ENCODE measurements around the gene LY6G5C.
"Not testable (repeated sequence)": the region's sequence is repeated elsewhere in the genome, so short reads cannot be mapped to it uniquely, and the experiment has no call there.

LY6G5C gene

DNA sequence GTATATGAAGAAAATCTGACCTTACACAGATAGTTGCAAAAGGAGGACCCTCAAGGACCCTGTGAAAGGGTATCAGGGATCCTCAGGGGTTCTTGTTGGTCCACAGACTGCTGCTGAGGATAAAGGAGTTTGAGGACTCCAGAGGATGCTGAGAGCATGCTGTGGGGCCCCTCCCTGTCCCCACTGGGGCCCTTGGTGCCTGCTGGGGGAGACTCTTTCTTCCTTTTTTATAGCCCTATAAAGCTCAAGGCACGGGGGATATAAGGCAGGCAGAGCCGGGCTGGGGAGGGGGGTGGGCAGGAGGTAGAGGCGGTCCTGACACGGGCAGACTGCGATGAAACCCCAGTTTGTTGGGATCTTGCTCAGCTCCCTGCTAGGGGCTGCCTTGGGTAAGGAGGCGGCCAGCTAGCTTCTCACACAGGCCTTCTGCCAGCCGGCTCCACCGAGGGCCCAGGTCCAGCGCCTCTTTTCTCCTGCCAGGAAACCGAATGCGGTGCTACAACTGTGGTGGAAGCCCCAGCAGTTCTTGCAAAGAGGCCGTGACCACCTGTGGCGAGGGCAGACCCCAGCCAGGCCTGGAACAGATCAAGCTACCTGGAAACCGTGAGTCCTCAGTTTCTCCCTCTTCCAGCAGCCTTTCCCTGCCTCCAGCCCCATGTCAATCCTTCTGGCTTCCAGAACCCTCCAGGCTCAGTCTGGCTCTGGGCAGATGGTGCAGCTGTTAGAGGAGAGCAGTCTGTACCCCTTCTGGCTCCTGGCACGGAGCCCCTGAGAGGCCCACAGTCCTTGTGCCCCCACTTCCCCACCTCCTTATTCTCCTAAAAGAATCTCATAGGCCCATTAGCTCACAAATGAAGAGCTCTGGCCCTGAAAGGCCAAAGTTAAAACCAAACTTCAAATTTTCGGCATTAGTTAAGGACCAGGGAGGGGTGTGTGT, 34.4 kb upstream of the LY6G5C start, which contains the start of gene LY6G6D:
Gene LY6G6D, plus strand, starts transcription at position 327 of the 937 bp plus-strand sequence. Its CDS starts 8 bp downstream, at position 335.
- DNase-seq (ENCODE audit: low read depth) = no peak

GRCh38 chr6:31713991-31714684, 33.3 kb upstream of the LY6G5C start:
- no peak for DNase-seq (ENCODE audit: low read depth)

DNA sequence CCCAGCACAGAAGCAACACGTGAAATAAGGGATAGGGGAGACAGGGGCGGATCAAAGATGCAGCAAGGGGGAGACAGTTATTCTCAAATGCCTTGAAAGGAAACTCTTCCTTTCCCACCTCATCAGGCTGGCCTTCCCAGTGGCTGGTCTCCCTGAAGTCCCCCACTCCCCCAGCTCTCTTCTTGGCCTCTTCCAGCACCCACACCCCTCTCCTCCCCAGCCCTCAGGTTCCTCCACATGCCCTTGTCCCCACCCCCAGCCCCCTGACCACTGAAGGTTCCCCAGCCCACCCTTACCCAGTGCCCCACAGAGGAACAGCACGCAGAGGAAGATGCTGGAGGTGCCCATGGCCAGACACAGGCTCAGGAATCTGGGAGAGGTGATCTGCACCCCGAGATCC, 32.6 kb upstream of the LY6G5C start:
- no peak for DNase-seq (ENCODE audit: low read depth)

- no peak for DNase-seq (ENCODE audit: low read depth)
Observed at GRCh38 chr6:31712296-31712695, 31.4 kb upstream of the LY6G5C start.

GRCh38 chr6:31711233-31711632, 30.4 kb upstream of the LY6G5C start:
- no peak for DNase-seq (ENCODE audit: low read depth)

- no peak for DNase-seq (ENCODE audit: low read depth)
Observed at GRCh38 chr6:31710523-31711219, 29.8 kb upstream of the LY6G5C start.

DNA sequence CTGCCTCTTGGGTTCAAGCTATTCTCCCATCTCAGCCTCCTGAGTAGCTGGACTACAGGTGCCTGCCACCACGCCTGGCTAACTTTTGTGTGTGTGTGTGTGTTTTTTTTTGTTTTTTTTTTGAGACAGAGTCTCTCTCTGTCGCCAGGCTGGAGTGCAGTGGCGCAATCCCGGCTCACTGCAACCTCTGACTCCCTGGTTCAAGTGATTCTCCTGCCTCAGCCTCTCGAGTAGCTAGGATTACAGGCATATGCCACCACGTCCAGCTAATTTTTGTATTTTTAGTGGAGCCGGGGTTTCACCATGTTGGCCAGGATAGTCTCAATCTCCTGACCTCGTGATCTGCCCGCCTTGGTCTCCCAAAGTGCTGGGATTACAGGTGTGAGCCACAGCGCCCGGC, 28.3 kb upstream of the LY6G5C start:
- not testable (repeated sequence) for DNase-seq (ENCODE audit: low read depth)

DNA sequence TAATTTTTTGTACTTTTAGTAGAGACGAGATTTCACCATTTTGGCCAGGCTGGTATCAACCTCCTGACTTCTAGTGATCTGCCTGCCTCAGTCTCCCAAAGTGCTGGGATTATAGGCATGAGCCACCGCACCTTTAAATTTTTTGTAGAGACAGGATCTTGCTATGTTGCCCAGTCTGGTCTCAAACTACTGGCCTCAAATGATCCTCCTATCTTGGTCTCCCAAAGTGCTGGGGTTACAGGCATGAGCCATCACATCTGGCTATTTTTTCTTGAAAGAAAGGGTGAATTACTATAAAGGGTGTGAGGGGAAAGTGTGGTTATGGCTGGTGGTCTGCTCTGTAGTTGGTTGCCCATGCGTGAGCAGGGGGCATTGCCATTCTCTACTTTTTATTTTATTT, 27.4 kb upstream of the LY6G5C start:
- no peak for DNase-seq (ENCODE audit: low read depth)

GRCh38 chr6:31707701-31708100, 26.8 kb upstream of the LY6G5C start:
- no peak for DNase-seq (ENCODE audit: low read depth)

- DNase-seq (ENCODE audit: low read depth) = no peak
Observed at GRCh38 chr6:31706599-31706998, 25.7 kb upstream of the LY6G5C start, which contains the start of gene LY6G6F. Gene LY6G6F (plus strand): TSS chr6:31706866. CDS start chr6:31706907, 41 bp downstream.

DNA sequence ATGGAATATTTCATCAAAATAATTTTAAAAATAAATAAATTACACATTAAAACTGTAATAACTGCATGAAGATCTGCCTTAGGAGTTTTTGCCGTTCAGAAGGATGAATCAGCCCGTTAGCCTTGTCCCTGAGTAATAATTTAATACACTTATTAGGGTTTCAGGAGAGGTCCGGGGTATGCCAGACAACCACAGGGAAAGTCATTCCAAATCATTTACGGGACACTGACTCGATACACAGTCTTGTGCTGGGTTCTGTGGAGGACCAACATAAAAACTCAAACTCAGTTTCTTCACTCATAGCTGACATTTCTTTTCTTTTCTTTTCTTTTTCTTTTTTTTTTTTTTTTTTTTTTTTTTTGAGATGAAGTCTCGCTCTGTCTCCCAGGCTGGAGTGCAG, 25.1 kb upstream of the LY6G5C start:
- no peak for DNase-seq (ENCODE audit: low read depth)

GRCh38 chr6:31702819-31703716, 22.2 kb upstream of the LY6G5C start, which contains the start of gene ABHD16A:
Gene ABHD16A (minus strand): TSS chr6:31703324. CDS start chr6:31703281, 43 bp downstream.
- peak; percentile 94 for DNase-seq (ENCODE audit: low read depth)

GRCh38 chr6:31702405-31702818, 21.5 kb upstream of the LY6G5C start:
- DNase-seq (ENCODE audit: low read depth) = no peak

DNA sequence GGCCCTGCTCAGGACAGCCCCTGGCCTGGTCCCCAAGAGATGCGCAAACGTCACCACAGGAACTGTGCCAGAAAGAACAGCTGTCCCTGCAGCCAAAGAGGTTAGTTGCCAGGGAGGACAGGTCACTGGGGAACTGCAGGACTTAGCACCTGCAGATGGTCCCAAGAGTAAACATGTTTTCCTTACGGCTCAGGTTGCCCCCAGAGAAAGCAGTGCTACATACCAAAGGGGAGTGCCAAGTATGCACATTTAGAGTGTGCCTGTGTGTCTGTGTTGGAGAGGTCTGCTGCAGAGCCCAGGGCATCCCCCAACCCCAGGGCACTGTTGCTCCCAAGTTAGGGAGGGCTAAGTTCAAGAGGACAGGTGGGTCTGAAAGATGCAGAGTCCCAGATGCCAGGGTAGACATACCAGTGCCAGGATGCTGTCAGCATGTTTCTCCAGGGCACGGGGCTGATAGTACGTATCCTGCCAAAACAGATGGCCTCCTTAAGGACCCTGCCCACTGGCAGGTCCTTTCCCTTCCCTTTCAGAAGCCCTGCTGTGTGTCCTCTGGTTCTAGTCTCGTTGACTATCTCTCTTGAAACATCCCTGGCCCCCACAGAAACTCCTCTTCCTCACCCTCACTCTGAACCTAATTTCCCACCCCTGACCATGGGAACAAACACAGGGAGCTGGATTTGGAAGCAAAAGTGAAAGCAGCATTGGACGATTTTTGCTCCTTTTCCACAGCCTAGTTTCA, 21.0 kb upstream of the LY6G5C start:
- DNase-seq (ENCODE audit: low read depth) = no peak

GRCh38 chr6:31700740-31701401, 20.0 kb upstream of the LY6G5C start:
- DNase-seq (ENCODE audit: low read depth) = no peak

GRCh38 chr6:31697555-31697954, 16.7 kb upstream of the LY6G5C start:
- no peak for DNase-seq (ENCODE audit: low read depth)

GRCh38 chr6:31693535-31693934, 12.7 kb upstream of the LY6G5C start:
- no peak for DNase-seq (ENCODE audit: low read depth)

DNA sequence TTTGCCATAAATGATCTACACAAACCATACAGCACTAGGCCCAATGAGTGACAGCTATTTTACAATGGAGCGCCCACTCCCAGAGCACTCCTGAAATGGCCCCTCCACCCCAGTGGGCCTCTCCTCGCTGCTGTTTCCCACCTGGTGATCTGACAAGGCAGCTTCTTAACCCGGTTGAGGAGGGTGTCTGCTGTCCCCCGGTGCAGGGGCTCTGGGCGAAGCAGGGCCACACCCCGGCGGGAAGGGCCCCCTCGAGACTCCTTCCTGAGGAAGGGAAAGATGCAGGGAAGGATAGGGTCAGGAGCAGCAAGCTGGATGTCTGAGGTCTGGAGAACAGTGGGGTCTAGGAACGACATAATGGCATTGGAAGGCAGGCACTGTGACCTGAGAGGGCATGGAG, 12.0 kb upstream of the LY6G5C start:
- DNase-seq (ENCODE audit: low read depth) = no peak

DNA sequence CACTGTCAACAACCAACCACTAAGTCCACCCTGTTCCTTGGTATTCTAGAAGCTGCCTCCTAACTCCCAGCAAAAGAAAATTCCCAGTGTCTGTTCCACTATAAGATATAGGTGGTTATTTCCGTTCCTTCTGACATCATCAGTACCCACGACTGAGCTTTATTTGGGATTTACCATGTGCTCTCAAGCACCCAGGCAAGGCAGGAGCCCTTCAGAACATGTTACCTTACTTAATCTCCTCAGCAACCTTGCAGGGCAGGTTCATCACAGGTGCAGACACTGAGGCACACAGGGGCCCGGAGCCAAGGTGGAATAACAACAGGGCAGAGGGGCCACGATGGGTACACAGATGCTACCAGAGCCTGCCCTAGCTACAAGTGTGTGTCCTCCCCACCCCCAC, 11.5 kb upstream of the LY6G5C start:
- DNase-seq (ENCODE audit: low read depth) = no peak

DNA sequence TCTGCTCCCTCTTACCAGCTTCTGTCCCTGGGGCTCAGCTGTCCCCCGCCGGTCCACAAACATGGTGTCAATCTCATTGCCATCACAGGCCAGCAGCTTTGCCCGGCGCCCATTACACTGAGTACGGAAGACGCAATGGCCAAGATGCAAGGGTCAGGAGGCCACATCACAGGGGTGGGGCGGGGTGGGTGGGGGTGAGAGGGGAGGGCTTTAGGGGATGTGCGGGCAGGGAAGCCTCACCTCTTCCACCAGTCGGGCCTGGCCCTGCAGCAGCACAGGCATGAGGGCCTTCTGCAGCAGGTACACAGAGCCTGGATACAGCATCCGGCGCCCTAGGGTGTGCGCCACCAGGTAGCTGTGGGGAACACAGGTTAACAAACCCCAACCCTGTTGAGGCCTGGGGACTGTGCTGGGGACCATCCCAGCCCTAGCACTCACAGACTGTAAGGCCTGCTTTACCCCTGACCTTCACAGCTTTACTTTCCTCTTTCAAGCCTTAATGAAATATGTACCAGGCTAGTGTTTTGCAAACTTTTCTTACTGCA, 10.8 kb upstream of the LY6G5C start:
- no peak for DNase-seq (ENCODE audit: low read depth)

All from activated T-helper 9 cell treated with anti-CD3 and anti-CD28 coated beads, Interleukin-2, amount 50 U/mL, for 16 hours (primary cell).